UCSD-AML1 (cell line): ENCODE results near the gene ABCC4.
A peak's percentile ranks its signal among the peaks of the same experiment; 100 is the strongest.

Source experiments
- DNase-seq: peaks from one replicate; lab custom pipeline; 2025; ENCODE audit not compliant: unreplicated experiment; lab: John Stamatoyannopoulos, UW

The ABCC4 gene

DNA sequence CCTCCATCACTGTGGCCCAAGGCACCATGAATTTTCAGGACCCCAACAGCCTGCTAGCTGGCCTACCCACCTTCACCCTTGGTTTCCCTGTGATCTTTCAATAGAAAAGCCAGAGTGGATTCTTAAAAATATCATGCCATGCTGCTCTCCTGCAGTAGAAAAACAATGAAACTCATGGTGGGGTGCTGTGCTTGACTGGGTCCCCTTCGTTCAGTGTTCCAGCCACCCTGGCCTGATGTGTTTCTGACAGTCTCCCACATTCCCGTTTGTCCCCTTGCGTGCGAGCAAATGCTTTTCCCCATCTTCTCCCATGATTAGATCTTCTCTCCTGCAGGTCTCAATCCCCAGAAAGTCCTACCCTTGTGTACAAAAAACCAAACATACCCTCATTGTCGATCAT, 43.2 kb downstream of the ABCC4 start:
- DNase-seq: no peak

DNA sequence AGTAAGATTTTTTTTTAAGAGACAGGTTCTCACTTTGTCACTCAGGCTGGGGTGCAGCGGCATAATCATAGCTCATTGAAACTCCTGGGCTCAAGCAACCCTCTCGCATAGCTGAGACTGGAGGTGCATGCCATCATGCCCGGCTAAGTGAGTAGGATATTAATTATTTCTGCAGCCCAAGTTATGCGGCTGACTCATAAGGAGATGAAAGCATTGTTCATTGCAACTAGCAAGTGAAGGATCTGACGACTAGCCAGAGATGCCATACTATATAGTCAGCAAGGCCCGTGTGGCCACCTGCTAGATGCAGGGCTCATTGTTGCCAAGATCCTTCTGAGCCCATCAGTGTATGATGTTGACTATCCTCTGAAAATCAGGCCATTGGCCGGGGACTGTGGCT, 45.2 kb downstream of the ABCC4 start:
- DNase-seq: no peak

DNA sequence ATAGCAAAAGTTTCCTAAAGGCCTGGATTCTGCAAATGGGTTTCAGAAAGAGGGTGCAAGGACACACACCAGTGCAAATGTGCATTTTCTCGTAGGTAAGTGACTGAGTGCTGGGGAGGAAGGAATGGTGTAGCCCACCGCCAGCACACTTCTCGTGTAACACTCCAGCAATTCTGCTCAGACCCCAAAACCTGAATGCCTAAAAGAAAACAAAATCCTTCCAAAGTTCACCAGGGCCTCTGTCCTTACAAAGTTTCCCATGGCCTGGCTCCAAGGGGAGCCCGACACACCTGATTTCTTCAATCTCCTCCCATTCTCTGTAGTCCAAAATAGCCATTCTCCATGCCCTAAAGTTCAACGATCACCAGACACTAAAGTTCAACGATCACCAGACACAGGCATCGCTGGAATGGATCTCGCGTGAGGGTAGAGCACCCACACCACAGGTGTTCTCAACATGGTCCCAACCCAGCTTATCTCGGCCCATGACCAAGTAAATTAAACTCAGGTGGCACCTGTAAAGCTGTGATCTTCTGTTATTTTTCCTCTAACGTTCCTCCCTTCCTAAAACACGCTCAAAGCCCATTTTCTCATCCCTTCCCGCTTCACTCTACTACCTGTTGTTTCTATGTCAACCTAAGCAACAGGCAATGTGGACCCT, 46.0 kb downstream of the ABCC4 start:
- DNase-seq: no peak

GRCh38 chr13:95254339-95254738, 46.9 kb downstream of the ABCC4 start:
- DNase-seq: no peak

DNA sequence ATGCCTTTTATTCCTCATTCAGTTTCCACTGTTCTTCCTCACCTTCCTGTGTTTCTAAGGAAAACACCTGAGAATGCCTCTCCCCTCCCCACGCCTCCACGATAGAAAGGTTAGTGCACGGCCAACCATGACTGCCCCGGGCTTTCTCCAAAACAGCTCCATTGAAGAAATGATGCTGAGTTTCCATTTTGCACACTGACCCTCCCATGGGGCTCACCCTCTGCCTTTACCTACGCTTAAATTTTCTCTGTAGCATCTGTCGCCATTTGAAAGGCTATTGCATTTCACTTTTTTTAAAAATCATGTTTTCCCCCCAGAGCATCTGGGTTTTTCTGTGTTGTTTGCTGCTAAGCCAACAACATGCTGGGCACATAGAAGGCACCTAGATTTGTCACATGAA, 48.2 kb downstream of the ABCC4 start:
- DNase-seq: no peak

- no peak for DNase-seq
Observed at GRCh38 chr13:95251641-95252040, 49.6 kb downstream of the ABCC4 start.

DNA sequence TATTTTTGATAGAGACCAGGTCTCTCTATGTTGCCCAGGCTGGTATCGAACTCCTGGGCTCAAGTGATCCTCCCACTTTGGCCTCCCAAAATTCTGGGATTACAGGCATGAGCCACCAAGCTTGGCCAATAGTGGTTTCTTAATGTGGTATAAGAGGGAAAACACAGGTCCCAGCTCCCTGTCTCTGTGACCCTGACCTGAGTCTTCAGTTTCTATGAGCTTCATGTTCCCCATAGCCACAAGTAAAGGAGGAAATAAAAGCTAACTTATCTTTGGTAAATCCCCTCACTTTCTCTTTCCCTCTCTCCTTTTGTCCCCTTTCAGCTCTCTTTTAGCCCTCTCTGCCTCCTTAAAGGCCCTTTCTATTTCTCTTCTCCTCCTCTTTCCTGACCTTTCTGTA, 50.3 kb downstream of the ABCC4 start:
- DNase-seq: no peak

DNA sequence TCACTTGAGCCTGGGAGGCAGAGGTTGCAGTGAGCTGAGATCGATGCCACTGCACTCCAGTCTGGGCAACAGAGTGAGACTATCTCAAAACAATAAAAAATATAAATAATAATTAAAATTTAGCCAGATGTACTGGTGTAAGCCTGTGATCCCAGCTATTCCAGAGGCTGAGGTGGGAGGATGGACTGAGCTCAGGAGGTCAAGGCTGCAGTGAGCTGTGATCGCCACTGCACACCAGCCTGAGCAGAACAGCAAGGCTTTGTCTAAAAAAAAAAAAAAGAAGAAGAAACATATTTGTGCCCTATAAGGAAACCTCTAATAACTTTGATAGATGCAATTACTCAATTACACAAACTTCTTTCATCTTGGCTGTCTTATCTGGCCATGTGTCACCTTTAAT, 52.3 kb downstream of the ABCC4 start:
- DNase-seq: no peak

DNA sequence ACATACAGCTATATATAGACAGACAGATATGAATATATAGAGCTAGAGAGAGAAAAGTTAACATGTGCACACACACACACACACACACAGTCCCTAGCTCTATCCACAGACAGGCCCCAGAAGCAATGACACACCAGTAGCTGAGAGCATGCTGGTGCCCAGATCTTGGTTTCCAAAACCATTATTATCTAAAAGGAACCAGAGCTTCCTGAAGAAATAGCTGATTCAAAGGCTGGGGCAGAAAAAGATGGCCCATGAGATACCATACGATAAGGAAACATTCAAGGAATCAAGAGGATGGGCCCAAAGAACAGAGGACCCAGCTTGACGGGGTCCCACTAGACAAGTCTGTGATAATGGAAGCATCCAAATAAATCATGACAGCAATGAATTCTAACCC, 53.4 kb downstream of the ABCC4 start:
- DNase-seq: peak; percentile 41

- DNase-seq: peak; percentile 33
Observed at GRCh38 chr13:95247171-95247570, 54.1 kb downstream of the ABCC4 start.

DNA sequence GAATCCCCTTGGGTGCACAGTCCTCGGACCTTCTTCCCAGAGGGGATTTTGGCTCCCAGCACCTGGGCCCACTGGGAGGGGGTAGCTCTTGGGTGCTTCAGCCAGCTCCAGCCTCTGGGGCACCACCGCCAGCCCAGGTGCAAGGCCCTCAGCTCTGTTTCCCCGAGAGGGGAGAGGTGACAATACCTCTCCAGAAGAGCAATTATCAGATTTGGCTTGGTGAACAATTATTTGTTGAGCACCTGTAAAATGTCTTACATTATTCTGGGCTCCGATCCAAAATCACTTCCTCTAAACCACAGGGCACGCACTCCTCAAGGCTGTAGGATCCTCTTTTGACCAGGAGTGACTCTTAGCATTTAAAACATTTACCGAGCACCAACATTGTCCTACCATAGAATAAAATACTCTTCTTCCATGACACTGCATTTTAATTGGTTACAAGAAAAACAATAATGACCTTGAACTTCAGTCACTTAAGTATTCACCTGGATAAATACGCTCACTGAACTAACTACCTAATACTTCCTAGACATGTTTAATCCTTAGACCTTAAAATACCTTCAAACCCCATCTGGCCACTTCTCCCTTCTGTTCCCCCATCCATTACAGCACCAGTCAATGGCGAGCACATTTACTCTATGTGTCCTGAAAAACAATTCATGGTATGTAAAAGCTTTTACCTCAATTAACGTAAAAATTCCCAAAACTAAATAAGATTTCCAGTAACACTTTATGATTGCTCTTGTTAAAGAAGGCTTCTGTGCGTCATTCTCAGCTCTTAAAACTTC, 54.8 kb downstream of the ABCC4 start:
- DNase-seq: no peak

DNA sequence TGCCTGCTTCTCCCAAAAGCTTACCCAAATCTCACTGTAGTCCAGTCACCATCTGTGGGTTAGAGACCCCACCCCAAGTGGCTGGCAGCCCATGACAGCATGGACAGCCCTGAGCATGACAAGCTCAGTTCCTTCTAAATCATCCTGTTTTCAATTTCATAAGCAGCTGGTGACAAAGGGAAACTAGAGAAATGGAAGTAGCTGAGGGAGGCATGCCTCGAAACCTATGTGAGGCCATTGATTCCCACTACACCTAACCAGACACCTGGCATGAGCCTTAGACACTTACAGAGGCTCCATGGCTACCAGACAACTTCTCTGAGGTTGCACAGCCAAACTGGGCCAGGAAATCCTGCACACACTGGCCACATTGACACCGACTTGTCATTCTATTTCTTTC, 56.2 kb downstream of the ABCC4 start:
- DNase-seq: no peak

GRCh38 chr13:95243207-95243606, 58.0 kb downstream of the ABCC4 start:
- DNase-seq: peak; percentile 68

DNA sequence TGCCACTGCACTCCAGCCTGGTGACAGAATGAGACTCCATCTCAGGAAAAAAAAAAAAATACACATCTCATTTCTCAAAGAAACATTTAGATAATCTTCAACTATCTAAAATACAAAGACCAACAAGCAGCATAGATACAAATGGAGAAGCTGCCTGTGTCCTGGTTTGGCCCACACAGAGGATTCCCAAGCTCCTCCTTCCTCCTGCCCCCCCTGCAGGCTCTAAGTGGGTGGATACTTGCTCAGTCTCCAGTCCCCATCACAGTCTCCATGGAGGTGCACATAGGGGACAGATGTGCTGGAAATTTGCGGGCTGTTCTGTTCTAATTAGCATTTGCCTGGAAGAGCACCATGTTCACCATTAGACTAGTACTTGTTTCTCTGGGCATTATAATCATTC, 59.9 kb downstream of the ABCC4 start:
- peak; percentile 19 for DNase-seq

- peak; percentile 15 for DNase-seq
Observed at GRCh38 chr13:95239283-95239682, 62.0 kb downstream of the ABCC4 start.

GRCh38 chr13:95237310-95237870, 63.9 kb downstream of the ABCC4 start:
- no peak for DNase-seq

DNA sequence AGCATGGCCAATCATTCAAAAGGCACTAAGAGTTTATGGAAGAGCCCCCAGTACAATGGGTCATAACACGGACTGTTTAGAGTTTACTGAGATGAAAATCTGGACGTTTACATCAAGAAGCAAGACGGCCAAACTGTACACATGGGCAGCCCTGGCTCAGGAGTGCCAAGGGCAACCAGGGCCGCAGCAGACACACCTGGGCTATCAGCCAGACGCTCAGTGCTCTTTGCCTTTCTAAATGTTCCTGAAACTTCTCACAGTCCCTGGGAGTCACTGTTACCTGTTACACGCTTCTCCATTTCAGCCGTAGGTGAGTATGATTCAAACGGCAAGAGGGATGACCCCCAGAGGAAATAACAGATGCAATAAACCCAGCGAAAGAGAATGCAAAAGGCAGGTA, 64.5 kb downstream of the ABCC4 start:
- no peak for DNase-seq

- DNase-seq: no peak
Observed at GRCh38 chr13:95235974-95236373, 65.3 kb downstream of the ABCC4 start.

DNA sequence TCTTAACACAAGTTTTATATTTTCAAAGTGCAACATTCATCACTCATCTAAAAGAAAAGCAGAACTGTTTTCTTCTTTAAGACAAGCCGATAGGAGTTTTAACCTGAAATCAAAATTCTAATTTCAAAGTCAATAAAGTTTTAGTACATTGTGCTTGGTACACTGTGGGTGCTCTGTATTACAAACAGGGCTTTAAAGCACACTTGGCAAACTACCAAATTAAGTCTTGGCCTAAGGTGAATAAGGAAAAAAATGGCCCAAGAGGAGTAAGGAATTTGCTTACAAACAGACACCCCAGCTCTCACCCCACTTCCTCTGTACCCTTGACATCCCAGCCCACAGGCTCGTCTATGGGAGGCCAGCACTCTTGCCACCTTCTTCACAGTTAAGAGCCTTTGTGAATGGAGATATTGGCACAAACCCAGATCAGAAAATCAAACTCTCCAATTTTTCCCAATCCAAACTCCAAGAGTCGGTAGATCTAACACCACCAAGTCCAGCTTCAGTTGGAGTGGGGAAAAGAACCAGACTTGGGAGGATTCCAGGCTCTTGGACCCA, 66.0 kb downstream of the ABCC4 start:
- DNase-seq: no peak

- no peak for DNase-seq
Observed at GRCh38 chr13:95234242-95234641, 67.0 kb downstream of the ABCC4 start.

GRCh38 chr13:95233026-95233635, 68.1 kb downstream of the ABCC4 start:
- no peak for DNase-seq

DNA sequence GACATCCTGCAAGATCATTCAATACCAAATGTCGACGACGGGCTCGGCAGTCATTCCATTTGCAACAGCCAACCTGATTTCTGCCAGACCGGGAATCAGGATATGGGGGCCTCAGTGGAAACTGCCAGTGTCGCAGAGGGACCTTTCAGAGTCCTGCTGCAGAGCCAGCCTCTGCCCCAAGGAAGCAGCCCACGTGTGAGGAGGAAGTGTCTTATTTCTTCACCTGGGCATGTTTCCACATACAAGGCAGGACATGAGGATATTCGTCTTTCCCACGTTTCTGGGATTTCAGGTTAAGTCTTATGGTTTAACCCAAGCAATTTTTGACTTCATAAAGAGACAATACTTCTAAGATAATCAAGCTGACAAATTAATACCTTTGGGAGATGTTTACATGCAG, 69.9 kb downstream of the ABCC4 start:
- DNase-seq: no peak
